Spleen (tissue), 7 donors: ENCODE measurements around the gene PDE4A.

Experiments used
- POLR2A ChIP-seq, 3 donors: fragments of 450-650 bp; IDR thresholded peaks; one replicate each; pipeline ENCODE4 v1.5.1; 2017; ENCODE audit warnings: antibody characterized with exemption in 3 of 3, mild to moderate bottlenecking in 1 of 3
- TF ChIP-seq, protein P1 (sequence below), 11 experiments: fragments of 200-600 bp in 7 of 11; fragments of 450-650 bp in 4 of 11; sonication (generic) in 4 of 11; IDR thresholded peaks in 8 of 11; conservative IDR thresholded peaks in 3 of 11; 1 replicate in 7 of 11; 2 replicates in 4 of 11; pipeline versions ENCODE4 v1.4.0 to v1.8.0; 2016 to 2021; ENCODE audit warnings: antibody characterized with exemption in 11 of 11, inconsistent platforms in 4 of 11, mild to moderate bottlenecking in 1 of 11
- donor health status: DM: no; HTN: no; CAD: no; lungs with moderate emphysema.
- donor health status: DM: no; HTN: no; CAD: no.
- donor health status: DM: no; HTN: no; CAD: no.

- TF ChIP-seq, protein P1, sequence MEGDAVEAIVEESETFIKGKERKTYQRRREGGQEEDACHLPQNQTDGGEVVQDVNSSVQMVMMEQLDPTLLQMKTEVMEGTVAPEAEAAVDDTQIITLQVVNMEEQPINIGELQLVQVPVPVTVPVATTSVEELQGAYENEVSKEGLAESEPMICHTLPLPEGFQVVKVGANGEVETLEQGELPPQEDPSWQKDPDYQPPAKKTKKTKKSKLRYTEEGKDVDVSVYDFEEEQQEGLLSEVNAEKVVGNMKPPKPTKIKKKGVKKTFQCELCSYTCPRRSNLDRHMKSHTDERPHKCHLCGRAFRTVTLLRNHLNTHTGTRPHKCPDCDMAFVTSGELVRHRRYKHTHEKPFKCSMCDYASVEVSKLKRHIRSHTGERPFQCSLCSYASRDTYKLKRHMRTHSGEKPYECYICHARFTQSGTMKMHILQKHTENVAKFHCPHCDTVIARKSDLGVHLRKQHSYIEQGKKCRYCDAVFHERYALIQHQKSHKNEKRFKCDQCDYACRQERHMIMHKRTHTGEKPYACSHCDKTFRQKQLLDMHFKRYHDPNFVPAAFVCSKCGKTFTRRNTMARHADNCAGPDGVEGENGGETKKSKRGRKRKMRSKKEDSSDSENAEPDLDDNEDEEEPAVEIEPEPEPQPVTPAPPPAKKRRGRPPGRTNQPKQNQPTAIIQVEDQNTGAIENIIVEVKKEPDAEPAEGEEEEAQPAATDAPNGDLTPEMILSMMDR (IDR thresholded peaks at IDR 0.05 in 8 of 11, conservative IDR thresholded peaks at IDR 0.05 in 3 of 11) = no peak
- TF ChIP-seq POLR2A (IDR thresholded peaks at IDR 0.05) = no peak
Observed at GRCh38 chr19:10516064-10516385, 95.7 kb downstream of the PDE4A start.
